Liver (tissue), 9 donors: ENCODE results near the gene ANXA10. TPM values are rescaled to one million over a fixed set of nuclear protein-coding genes. Genes with fewer than 3 reads are reported as not detected.
"Not testable (repeated sequence)": the region's sequence is repeated elsewhere in the genome, so short reads cannot be mapped to it uniquely, and the experiment has no call there.

Source experiments
- DNase-seq: peaks from one replicate; pipeline ENCODE4 v3.0.0-alpha.2; 2017; ENCODE audit warnings: low spot score
- H3K27ac ChIP-seq, 2 donors: one replicate each; pipeline ENCODE4 v1.7.0; 2013; ENCODE audit warnings: inconsistent platforms in 2 of 2, low read length in 2 of 2, control low read depth in 1 of 2, low read depth in 1 of 2, mild to moderate bottlenecking in 1 of 2
- H3K27me3 ChIP-seq, 4 donors: one replicate each; pipeline versions ENCODE4 v1.6.1 to v1.7.0; 2013; ENCODE audit warnings: low read length in 3 of 4, inconsistent platforms in 1 of 4, mild to moderate bottlenecking in 1 of 4, moderate library complexity in 1 of 4; ENCODE audit not compliant: control insufficient read depth in 4 of 4, insufficient read depth in 4 of 4
- H3K36me3 ChIP-seq, 4 donors: one replicate each; pipeline versions ENCODE4 v1.6.1 to v1.7.0; 2013; ENCODE audit warnings: low read length in 3 of 4, mild to moderate bottlenecking in 3 of 4, low read depth in 1 of 4, moderate library complexity in 1 of 4; ENCODE audit not compliant: control insufficient read depth in 4 of 4, insufficient read depth in 3 of 4
- H3K4me1 ChIP-seq, 4 donors: one replicate each; pipeline versions ENCODE4 v1.6.1 to v1.7.0; 2013; ENCODE audit warnings: low read length in 3 of 4, mild to moderate bottlenecking in 3 of 4, moderate library complexity in 1 of 4; ENCODE audit not compliant: control insufficient read depth in 4 of 4, insufficient read depth in 4 of 4
- H3K4me3 ChIP-seq, 3 donors: one replicate each; pipeline versions ENCODE4 v1.6.1 to v1.7.0; 2013; ENCODE audit warnings: low read length in 3 of 3, control low read depth in 1 of 3, low read depth in 1 of 3, mild to moderate bottlenecking in 1 of 3
- H3K9ac ChIP-seq, 2 donors: one replicate each; pipeline ENCODE4 v1.7.0; 2013; ENCODE audit warnings: low read length in 2 of 2, mild to moderate bottlenecking in 2 of 2, moderate library complexity in 2 of 2, control low read depth in 1 of 2, low read depth in 1 of 2
- H3K9me3 ChIP-seq, 4 donors: one replicate each; pipeline versions ENCODE4 v1.6.1 to v1.7.0; 2013; ENCODE audit warnings: low read length in 3 of 4; ENCODE audit not compliant: control insufficient read depth in 4 of 4
- EGR1 ChIP-seq, 2 donors: IDR thresholded peaks; 2 replicates each; pipeline ENCODE4 v1.6.1; 2016 to 2018; ENCODE audit warnings: antibody characterized with exemption in 2 of 2, low read depth in 2 of 2
- FOXA2 ChIP-seq: IDR thresholded peaks from 2 replicates; pipeline ENCODE4 v1.6.1; 2016; ENCODE audit warnings: antibody characterized with exemption
- HNF4A ChIP-seq, 2 donors: conservative IDR thresholded peaks; 2 replicates each; pipeline ENCODE4 v1.6.1; 2016; ENCODE audit warnings: antibody characterized with exemption in 2 of 2, mild to moderate bottlenecking in 2 of 2
- RAD21 ChIP-seq, 2 donors: IDR thresholded peaks; 2 replicates each; pipeline ENCODE4 v1.6.1; 2016; ENCODE audit warnings: antibody characterized with exemption in 2 of 2, mild to moderate bottlenecking in 2 of 2
- RXRA ChIP-seq, 2 donors: IDR thresholded peaks; 2 replicates each; pipeline ENCODE4 v1.6.1; 2017 to 2018; ENCODE audit warnings: antibody characterized with exemption in 2 of 2, mild to moderate bottlenecking in 1 of 2
- TAF1 ChIP-seq: conservative IDR thresholded peaks from 2 replicates; pipeline ENCODE4 v1.6.1; 2016; ENCODE audit warnings: antibody characterized with exemption, mild to moderate bottlenecking
- WGBS: extraction: QIAGEN DNeasy Blood & Tissue Kit; methylation state at CpG from one replicate; pipeline ENCODE4 v1.1.7; 2013; 5-methylcytosine and 5-hydroxymethylcytosine counted together
- polyA plus RNA-seq, 2 donors: library from polyadenylated mRNA; stranded (reverse) in 1 of 2; unstranded in 1 of 2; fragments of 200-250 nt in 1 of 2; fragments of >200 nt in 1 of 2; fragmentation: Nextera tagmentation in 1 of 2; extraction: Ambion mirVana in 1 of 2; gene quantifications; one replicate each; pipeline versions ENCODE4 v1.2.1 to v1.2.3, GENCODE V29; 2013 to 2015
- total RNA-seq, 2 donors: library from RNA; depleted of rRNA; stranded (reverse); fragments of >200 nt; gene quantifications; one replicate each; pipeline ENCODE4 v1.2.3, GENCODE V29; 2014
- TF ChIP-seq, protein P1 (sequence below): IDR thresholded peaks from 2 replicates; pipeline ENCODE4 v1.6.1; 2016; ENCODE audit warnings: antibody characterized with exemption, mild to moderate bottlenecking
- donor health status: healthy.
- donor health status: healthy.
- donor health status: healthy.
- donor health status: healthy.
- donor health status: healthy.

Gene ANXA10
- total and polyA plus RNA-seq, 4 donors: 6.3 to 45.4 (median 28.3) TPM

- Histone ChIP-seq H3K4me1 (no peaks in the 10 kb centered on the region), H3K9ac (no peak overlapping the region), H3K9me3 (no peaks in the 10 kb centered on the region), H3K27me3 (no peaks in the 10 kb centered on the region), H3K36me3 (no peaks in the 10 kb centered on the region), H3K4me3 (no peak overlapping the region), H3K27ac (no peak overlapping the region)
- DNase-seq: no peak
- WGBS: 88% methylated on average over 1 of the region's 1 CpG
- TF ChIP-seq RXRA (IDR thresholded peaks at IDR 0.05): no peak
These were observed 8.7 kb downstream of the ANXA10 start for GRCh38 chr4:168101026-168101425.

GRCh38 chr4:168102403-168102802 lies 10.1 kb downstream of the ANXA10 start:
- TF ChIP-seq HNF4A (conservative IDR thresholded peaks at IDR 0.05) (no peak), RAD21 (IDR thresholded peaks at IDR 0.05) (no peak), EGR1 (IDR thresholded peaks at IDR 0.05; ENCODE audit: low read depth in 2 of 2) (no peak)
- TF ChIP-seq, protein P1, sequence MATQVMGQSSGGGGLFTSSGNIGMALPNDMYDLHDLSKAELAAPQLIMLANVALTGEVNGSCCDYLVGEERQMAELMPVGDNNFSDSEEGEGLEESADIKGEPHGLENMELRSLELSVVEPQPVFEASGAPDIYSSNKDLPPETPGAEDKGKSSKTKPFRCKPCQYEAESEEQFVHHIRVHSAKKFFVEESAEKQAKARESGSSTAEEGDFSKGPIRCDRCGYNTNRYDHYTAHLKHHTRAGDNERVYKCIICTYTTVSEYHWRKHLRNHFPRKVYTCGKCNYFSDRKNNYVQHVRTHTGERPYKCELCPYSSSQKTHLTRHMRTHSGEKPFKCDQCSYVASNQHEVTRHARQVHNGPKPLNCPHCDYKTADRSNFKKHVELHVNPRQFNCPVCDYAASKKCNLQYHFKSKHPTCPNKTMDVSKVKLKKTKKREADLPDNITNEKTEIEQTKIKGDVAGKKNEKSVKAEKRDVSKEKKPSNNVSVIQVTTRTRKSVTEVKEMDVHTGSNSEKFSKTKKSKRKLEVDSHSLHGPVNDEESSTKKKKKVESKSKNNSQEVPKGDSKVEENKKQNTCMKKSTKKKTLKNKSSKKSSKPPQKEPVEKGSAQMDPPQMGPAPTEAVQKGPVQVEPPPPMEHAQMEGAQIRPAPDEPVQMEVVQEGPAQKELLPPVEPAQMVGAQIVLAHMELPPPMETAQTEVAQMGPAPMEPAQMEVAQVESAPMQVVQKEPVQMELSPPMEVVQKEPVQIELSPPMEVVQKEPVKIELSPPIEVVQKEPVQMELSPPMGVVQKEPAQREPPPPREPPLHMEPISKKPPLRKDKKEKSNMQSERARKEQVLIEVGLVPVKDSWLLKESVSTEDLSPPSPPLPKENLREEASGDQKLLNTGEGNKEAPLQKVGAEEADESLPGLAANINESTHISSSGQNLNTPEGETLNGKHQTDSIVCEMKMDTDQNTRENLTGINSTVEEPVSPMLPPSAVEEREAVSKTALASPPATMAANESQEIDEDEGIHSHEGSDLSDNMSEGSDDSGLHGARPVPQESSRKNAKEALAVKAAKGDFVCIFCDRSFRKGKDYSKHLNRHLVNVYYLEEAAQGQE: no peak
- Histone ChIP-seq H3K27me3 (no peaks in the 10 kb centered on the region), H3K27ac (no peak overlapping the region), H3K36me3 (no peaks in the 10 kb centered on the region), H3K4me3 (no peak overlapping the region), H3K4me1 (no peaks in the 10 kb centered on the region), H3K9me3 (no peaks in the 10 kb centered on the region), H3K9ac (no peak overlapping the region)
- no peak for DNase-seq
- 89% methylated on average over 3 of the region's 3 CpGs for WGBS

DNA sequence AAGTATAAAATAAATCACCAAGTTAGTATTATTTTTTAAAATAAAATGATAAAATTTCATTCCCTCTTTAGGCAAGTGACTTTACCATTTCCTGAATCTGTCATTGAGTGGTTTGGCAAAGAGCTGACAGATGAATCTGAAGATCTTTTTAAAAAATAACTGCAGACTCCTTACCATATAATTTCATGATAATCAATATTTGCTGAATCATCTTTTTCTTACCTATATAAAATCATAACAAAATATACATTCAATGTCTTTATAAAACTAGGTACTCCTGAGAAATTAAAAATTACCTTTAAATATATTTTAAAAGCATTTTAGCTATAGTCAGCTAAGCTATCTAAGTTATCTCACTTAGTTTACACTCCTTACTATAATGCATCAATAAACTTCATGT lies 17.2 kb downstream of the ANXA10 start:
- TF ChIP-seq RXRA (IDR thresholded peaks at IDR 0.05) (no peak), TAF1 (no peak), RAD21 (IDR thresholded peaks at IDR 0.05) (no peak), FOXA2 (no peak)
- TF ChIP-seq, protein P1: no peak
- H3K27me3 ChIP-seq: no peaks in the 10 kb centered on the region
- no peak for DNase-seq
- H3K4me3 ChIP-seq: no peak overlapping the region
- no peaks in the 10 kb centered on the region for H3K36me3 ChIP-seq
- H3K9ac ChIP-seq: no peak overlapping the region
- no peak overlapping the region for H3K27ac ChIP-seq
- H3K9me3 ChIP-seq: no peaks in the 10 kb centered on the region
- H3K4me1 ChIP-seq: no peaks in the 10 kb centered on the region

- not testable (repeated sequence) for H3K27me3 ChIP-seq, H3K9ac ChIP-seq, H3K4me1 ChIP-seq, H3K27ac ChIP-seq, H3K4me3 ChIP-seq, H3K9me3 ChIP-seq, DNase-seq, H3K36me3 ChIP-seq
- WGBS: 49% methylated on average over 1 of the region's 1 CpG
These were observed 20.7 kb downstream of the ANXA10 start for GRCh38 chr4:168113059-168113458.
